HG02852 (cell line): ENCODE results near the gene CFD.

Experiments
- ATAC-seq: cut with Tn5 transposase; IDR thresholded peaks from one replicate; pipeline ENCODE4 v1.9.1; 2021; ENCODE audit warnings: mild to moderate bottlenecking, moderate library complexity; ENCODE audit not compliant: unreplicated experiment

The CFD gene

GRCh38 chr19:903266-903797 lies 43.9 kb downstream of the CFD start:
- ATAC-seq, result no peak

- no peak for ATAC-seq
These were observed 45.1 kb downstream of the CFD start for GRCh38 chr19:904545-904944.

DNA sequence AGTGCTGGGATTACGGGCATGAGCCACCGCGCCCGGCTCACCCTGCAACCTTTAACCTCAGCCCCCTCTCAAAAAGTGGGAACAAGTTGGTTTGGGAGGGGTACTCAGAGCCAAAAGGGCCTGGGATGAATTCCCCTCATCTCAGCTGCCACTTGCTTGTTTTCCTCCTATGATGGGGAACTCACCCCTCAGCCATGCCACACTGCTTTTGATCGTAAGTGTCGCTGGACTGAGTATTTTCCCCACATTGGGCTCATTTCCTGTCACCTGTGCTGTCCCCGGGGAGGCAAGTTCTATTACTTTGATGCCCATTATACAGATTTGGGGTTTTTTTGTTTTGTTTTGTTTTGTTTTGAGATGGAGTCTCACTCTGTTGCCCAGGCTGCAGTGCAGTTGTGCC lies 47.0 kb downstream of the CFD start:
- ATAC-seq, result no peak

DNA sequence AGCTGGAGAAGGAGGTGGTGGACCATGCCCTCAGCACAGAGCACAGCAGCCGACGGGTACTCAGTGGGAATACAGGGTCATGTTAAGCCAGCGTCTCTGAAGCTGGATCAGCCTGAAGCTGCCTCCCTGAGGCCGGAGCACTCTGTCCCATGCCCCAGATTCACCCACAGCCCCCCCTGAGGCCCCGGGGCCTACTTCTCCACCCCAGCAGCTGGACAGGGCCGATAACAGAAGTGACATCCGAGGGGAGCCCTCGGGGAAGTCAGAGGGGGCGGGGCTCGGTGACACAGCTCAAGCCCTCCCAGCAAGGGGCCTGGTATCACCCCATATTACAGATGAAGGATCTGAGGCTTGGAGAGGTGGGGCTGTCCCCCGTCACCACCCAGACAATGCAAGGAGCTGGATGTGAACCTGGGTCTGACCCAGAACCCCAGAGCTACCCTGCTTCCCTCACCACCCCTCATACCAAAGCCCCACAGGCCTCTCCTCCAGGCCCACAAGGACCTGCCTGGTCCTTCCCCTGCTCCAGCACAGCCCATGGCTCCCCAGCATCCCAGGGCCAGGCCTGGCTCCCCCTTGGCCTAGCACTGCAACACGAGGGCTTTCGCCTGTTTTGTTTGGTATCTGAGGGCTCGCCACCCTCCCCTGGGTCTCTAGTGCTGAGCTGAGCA lies 47.9 kb downstream of the CFD start:
- no peak for ATAC-seq

DNA sequence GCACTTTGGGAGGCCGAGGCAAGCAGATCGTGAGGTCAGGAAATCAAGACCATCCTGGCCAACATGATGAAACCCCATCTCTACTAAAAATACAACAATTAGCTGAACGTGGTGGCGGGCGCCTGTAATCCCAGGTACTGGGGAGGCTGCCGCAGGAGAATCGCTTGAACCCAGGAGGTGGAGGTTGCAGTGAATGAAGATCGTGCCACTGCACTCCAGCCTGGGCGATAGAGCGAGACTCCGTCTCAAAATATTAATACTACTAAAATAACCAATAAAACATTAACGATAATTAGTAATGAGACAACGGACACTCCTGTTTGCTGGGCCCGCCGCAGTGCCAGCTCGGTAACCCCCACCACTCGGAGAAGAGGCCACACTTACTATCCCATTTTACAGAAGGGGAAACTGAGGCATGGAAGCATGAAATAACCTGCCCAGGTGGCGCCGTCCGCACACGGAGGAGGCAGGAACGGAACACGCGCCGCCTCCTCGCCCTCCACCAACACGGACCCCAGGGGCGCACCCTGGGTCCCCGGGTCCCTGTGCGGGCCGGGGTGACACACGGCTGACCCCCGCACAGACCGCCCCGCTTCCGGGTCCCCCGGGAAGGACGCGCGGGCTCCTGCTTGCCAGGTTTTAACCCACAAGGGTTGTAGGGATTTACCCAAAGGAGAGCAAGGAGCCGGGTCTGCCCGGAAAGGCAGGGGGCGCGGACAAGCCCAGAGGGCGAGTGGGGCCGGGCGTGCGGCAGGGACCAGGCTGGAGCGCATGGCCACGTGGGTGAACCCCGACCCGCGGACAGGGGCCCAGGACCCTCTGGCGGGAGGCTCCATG lies 52.0 kb downstream of the CFD start:
- no peak for ATAC-seq

DNA sequence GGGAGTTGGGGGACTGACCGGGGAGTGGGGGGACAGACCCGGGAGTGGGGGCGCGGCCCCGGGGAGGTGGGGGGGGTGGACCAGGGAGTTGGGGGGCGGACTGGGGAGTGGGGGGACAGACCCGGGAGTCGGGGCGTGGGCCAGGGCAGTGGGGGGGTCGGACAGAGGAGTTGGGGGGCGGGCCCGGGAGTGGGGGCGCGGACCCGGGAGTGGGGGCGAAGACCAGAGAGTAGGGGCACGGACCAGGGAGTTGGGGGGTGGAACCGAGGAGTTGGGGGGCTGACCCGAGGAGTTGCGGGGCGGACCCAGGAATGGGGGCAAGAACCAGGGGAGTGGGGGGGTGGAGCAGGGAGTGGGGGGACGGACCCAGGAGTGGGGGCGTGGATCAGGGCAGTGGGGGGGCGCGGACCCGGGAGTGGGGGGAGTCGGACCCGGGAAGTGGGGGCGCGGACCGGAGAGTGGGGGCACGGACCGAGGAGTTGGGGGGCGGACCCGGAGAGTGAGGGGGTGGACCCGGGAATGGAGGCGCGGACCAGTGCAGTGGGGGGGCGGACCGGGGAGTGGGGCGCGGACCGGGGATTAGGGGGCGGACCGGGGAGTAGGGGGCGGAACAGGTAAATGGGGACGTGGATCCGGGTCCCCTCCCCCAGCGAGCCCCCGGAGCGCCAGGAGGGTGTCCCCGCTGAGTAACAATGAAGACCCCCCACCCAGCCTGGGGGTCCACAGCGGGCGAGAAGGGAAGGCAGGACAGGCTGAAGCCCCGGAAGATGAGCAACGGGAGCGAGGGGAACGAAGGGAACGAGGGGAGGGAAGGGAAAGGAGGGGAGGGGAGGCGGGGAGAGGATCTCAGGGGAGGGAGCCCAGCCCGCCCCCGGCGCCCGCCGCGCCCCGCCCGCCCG lies 53.0 kb downstream of the CFD start:
- ATAC-seq, result peak; percentile 6
